Gastroesophageal sphincter (tissue), 3 donors: ENCODE measurements around the gene DDC.
"Not testable (repeated sequence)": the region's sequence is repeated elsewhere in the genome, so short reads cannot be mapped to it uniquely, and the experiment has no call there.

Source experiments
- CTCF ChIP-seq, 4 experiments: fragments of 200-600 bp in 2 of 4; fragments of 450-650 bp in 2 of 4; sonication (generic) in 1 of 4; IDR thresholded peaks; one replicate each; pipeline ENCODE4 v1.5.1; 2017 to 2019; ENCODE audit warnings: antibody characterized with exemption in 4 of 4, mild to moderate bottlenecking in 2 of 4, moderate library complexity in 2 of 4
- EP300 ChIP-seq: sonication (generic); formaldehyde crosslinking; IDR thresholded peaks from one replicate; pipeline ENCODE4 v1.6.1; 2017; ENCODE audit warnings: antibody characterized with exemption, mild to moderate bottlenecking
- POLR2AphosphoS5 ChIP-seq: sonication (generic); formaldehyde crosslinking; IDR thresholded peaks from one replicate; pipeline ENCODE4 v1.6.1; 2017; ENCODE audit warnings: antibody characterized with exemption

- TF ChIP-seq CTCF (IDR thresholded peaks at IDR 0.05); POLR2AphosphoS5; EP300: not testable (repeated sequence)
Measured at GRCh38 chr7:50458651-50459050, 106.6 kb downstream of the DDC start.
